Cardiac fibroblast (primary cell): ENCODE measurements around the gene GNAO1.

Experiments used
- DNase-seq, 2 donors: peaks; one replicate each; pipeline versions ENCODE4 v3.0.0 to v3.0.0-alpha.2; 2010; ENCODE audit warnings: low read depth in 2 of 2
- H3K4me3 ChIP-seq, 2 donors: replicated peaks in 1 of 2; 1 replicate in 1 of 2; 2 replicates in 1 of 2; pipeline ENCODE4 v1.5.1; 2011; ENCODE audit warnings: low read depth in 2 of 2, low read length in 2 of 2, mild to moderate bottlenecking in 2 of 2, moderate library complexity in 1 of 2
- CTCF ChIP-seq: IDR thresholded peaks from one replicate; pipeline ENCODE4 v1.5.1; 2011; ENCODE audit warnings: low read depth, mild to moderate bottlenecking, low read length, inconsistent platforms

GNAO1 gene

GRCh38 chr16:56298948-56299596, 107.8 kb downstream of the GNAO1 start:
- no peak for TF ChIP-seq CTCF
- no peak overlapping the region for H3K4me3 ChIP-seq
- no peak for DNase-seq

GRCh38 chr16:56300242-56300623, 108.9 kb downstream of the GNAO1 start:
- no peak for DNase-seq
- no peak for TF ChIP-seq CTCF
- H3K4me3 ChIP-seq = no peak overlapping the region

- peak; percentile 40 to 43 for DNase-seq
- TF ChIP-seq CTCF = no peak
- H3K4me3 ChIP-seq = no peak overlapping the region
Observed at GRCh38 chr16:56300891-56301850, 109.9 kb downstream of the GNAO1 start.

- no peak overlapping the region for H3K4me3 ChIP-seq
- DNase-seq = no peak
- no peak for TF ChIP-seq CTCF
Observed at GRCh38 chr16:56302506-56302905, 111.2 kb downstream of the GNAO1 start.

- H3K4me3 ChIP-seq = no peak overlapping the region
- no peak for TF ChIP-seq CTCF
- no peak for DNase-seq
Observed at GRCh38 chr16:56303066-56303715, 111.9 kb downstream of the GNAO1 start.

GRCh38 chr16:56303880-56304279, 112.6 kb downstream of the GNAO1 start:
- no peak for TF ChIP-seq CTCF
- no peak for DNase-seq
- H3K4me3 ChIP-seq = no peak overlapping the region
